ENCODE results near the gene ZNF764. TPM values are rescaled to one million over a fixed set of nuclear protein-coding genes. Genes with fewer than 3 reads are reported as not detected.
A peak's percentile ranks its signal among the peaks of the same experiment; 100 is the strongest.
"Not testable (repeated sequence)": the region's sequence is repeated elsewhere in the genome, so short reads cannot be mapped to it uniquely, and the experiment has no call there.

The ZNF764 gene
- polyA plus RNA-seq, 1 donor: 9.6 TPM

DNA sequence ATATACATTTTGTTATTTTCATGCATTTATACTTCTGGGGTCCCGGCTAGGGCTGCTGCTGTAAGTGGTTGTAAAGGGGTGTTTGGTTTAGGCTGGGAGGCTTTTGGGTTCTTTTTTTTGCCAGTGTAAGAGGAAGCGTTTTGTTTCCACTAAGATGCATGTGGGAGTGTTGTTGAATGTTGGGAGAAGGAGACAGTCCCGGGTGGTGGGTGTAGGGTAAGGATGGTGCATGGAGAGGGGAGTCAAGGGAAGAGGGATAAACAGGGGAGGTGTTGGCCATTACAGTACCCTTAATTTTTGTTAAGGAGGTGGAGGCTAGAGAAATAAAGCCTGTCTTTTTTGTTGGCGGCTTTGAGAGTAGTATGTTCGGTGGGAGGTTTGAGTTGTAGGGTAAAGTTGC lies 15.1 kb downstream of the ZNF764 start:
- DNase-seq: no peak

DNA sequence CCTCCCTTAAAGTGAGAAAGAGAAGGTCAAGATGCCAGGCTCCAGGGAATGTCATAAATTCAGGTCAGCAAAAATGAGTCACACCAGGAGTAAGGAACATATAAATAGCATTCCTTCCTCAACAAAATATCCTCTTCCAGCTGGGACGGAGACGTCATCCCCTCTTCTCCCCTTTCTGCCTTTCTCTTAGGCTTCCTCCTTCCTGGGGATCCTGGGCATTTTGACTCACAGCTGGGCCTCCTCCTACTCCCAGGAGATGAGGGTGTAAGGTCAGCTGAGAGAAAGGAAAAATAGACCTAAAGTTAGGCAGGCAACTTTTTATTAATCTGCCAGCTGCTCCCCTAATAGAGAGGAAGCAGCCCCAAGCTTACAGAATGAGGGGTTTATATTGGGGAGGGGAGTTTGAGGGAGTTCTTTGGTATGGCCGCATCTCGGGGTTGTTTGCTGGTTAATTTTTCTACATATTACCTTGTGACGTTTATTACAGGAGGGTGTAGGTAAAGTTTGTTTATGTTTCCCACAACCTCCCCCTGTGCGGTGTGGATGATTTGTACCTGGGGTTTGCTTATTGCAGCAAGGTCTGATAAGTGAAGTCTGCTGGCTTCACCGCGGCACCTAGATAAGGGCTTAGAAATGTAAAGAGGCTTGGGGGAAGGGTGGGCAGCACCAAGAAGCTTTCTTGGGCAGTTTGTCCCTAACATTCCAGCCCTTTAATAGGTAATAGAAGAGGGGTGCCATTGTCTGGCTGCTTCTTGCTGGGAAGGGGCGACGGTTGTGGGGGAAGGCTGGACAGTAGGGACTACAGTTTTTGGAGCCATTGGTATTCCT lies 16.5 kb downstream of the ZNF764 start:
- no peak for DNase-seq

DNA sequence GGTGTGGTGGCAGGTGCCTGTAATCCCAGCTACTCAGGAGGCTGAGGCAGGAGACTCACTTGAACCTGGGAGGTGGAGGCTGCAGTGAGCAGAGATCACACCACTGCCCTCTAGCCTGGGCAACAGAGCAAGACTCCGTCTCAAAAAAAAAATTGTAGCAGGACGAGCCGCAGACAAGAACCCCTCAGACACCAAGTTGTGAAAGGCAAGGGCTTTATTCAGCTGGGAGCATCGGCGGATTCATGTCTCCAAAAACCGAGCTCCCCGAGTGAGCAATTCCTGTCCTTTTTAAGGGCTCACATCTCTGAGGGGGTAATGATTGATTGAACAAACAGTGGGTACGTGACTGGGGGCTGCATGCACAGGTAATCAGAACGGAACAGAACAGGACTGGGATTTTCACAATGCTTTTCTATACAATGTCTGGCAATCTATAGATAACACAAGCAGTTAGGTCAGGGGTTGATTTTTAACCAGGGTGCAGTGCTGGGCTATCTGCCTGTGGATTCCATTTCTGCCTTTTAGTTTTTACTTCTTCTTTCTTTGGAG lies 17.2 kb downstream of the ZNF764 start:
- DNase-seq: not testable (repeated sequence)

DNA sequence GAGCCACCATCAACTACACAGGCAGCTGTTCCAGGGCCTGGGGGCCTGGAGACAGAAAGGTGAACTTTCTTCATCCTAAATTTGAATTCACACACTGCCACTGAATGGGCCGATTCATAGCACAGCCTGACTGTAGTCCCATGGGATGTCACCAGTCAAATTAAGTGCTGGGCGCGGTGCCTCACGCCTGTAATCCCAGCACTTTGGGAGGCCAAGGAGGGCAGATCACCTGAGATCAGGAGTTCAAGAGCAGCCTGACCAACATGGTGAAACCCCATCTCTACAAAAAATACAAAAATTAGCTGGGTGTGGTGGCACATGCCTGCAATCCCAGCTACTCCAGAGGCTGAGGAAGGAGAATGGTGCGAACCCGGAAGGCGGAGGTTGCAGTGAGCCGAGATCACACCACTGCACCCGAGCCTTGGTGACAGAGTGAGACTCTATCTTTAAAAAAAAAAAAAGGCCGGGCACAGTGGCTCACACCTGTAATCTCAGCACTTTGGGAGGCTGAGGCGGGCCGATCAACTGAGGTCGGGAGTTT lies 18.1 kb downstream of the ZNF764 start:
- DNase-seq: not testable (repeated sequence)

DNA sequence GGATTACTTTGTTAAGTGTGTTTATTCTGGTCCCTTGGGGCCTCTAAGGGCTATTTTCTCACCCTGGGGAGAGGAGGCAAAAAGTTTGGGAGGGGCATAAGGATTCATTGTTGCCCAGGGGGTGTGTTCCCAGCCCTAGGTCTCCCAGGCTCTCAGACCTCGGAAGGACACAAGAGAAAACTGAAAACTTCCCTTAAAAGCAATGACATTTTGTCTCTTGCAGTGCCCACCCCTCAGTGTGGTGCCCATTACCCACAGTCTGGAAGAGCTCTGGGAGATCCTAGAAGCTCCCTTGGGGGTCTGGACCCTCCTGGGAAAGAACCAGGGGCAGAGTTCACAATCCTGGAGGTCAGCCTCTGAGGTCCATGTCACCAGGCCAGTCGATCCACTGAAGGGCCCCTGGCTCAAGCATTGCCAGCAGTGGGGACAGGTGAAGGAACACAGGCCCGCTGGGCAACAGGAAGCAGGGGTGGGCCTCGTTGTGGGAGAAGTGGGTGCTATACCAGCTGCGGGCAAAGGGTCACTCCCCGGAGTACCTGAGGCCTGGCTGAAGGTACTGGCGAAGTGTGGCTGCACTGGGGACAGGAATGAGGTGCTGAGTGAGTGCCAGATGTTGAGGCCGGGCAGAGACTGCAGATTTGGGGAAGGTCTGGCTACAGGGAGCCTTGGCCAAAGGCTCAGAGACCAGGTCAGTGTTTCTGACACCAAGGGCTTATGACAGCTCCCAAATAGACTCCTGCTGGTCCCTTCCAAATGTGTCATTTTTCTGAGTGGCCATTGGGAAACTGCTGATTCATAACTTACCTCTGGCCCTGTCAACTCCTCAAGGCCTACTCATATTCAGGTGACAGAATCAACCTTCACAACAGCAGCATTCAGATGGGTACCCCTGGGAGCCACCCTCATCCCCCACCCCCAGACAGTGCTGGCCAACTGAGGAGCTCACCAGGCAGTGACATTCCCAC lies 18.9 kb downstream of the ZNF764 start:
- no peak for DNase-seq

DNA sequence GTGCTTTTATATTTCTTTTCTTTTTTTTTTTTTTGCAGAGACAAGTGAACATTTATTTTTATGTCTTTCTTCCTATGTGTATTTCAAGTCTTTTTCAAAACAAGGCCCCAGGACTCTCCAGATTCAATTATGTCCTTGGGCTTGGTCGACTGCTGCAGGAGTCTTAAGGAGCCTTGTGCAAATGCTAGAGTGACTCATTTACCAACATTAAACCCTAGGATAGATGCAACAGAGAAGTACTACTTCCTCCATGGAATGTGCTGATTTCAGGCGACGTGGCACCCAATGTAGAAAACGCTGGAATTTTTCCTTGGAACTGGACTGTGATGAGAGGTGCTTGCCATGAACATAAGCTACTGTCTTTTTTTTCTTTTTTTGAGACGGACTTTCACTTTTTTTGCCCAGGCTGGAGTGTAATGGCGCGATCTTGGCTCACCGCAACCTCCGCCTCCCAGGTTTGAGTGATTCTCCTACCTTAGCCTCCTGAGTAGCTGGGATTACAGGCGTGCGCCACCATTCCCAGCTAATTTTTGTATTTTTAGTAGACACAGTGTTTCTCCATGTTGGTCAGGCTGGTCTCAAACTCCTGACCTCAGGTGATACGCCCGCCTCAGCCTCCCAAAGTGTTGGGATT lies 21.7 kb downstream of the ZNF764 start:
- DNase-seq: not testable (repeated sequence)

DNA sequence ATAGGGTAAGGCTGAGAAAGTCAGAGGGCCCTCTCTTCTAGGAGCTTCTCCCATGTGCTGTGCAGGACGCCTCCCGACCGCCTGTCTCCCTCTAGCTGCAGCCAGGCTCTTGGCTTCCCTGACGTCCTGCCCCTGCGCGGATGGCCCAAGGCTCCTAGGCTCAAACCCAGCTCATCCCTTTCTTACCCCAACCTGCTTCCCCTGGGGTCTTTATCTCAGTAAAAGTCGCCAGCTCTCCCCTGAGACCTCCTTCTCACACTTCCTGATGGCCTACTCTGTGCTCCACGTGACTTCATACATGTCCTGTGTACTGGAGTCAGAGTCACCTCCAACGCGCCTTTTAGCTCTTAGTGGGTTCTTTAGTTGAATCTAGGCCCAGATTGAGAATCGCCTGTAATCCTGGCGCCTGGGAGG lies 22.4 kb downstream of the ZNF764 start:
- peak; percentile 76 for DNase-seq

DNA sequence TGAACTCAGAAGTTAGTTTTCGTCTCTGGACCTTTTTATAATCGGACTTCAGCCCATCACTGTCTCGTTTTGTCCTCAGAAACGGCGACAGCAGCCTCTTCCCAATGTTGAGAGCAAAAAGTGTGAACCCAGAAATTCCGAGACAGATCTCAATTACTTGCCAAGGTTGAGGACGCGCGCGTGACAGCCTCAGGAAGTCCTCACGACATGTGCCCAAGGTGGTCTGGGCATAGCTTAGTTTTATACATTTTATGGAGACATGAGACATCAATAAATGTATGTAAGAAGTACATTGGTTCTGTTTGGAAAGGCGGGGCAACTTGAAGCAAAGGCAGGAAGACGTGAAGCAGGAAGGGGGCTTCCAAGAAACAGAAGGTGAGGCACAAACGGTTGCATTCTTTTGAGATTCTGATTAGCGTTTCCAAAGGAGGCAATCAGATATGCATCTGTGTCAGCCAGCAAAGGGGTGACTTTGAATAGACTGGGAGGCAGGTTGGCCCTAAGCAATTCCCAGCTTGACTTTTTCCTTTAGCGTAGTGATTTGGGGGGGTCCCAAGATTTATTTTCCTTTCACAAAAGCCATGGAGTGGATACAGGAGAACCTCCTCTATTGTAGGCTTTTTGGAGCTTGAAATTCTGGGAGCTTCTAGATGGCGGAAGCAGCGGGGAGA lies 22.9 kb downstream of the ZNF764 start:
- DNase-seq: no peak

DNA sequence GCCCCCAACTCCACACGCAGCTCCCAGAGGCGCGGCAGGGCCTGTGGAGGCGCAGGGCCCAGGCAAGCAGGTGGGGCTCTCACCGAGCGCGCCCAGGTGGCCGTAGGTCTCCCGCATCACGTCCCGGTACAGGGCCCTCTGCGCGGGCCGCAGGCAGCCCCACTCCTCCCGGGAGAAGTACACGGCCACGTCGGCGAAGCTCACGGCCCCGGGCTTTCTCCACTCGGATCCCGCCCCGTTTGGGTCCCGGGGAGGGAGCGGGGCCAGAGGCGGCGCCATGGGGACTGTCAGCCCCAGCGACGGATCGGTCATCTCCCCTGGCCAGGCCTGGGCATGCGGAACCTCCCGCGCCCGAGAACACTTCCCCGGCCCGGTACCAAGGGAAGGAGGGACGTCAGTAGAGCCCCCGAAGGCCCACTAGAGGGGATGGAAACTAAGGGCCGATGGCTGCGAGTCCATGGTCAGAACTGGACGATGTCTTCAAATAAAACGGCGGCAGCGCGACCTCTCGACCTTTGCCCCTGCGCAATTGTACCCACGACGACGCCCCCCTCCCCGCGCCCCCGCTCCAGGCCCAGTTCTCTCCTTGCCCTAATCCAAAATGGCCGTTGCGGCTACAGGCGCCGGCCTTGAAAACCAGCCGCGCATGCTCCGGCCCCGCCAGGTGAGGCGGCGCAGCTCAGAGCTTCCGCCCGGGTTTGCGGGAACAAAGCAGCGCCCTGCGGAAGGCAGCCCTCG lies 23.6 kb downstream of the ZNF764 start, which contains the start of gene ZNF747:
Gene ZNF747 (minus strand): TSS at position 491 of the 738 bp plus-strand sequence. CDS start 179 bp downstream, at position 312.
- peak; percentile 95 for DNase-seq

DNA sequence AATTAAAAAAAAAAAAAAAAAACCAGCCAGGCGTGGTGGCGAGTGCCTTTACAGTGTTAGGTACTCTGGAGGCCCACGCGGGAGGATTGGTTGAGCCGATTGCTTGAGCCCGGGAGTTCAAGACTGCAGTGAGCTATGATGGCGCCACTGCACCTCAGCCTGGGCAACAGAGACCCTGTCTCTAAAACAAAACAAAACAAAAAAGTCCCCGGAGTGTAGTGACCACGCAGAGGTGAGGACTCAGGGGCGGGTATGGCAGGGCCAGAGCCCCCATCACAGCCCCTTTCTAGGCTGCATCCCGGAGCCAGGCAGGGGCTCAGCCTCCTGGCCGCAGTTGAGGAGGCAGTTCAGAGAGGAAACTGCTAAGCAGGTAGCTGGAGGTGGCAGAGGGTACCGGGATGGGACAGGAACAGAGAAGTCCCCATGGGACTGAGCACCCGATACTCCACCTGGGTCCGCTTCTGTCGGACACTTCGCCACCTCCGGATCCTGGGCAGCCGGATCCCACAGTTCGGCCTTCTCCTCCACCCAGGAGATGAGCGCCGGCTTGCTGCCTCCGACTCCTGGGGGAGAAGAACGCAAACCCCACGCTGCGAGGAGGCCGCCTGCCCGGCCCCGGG lies 24.3 kb downstream of the ZNF764 start:
- no peak for DNase-seq

DNA sequence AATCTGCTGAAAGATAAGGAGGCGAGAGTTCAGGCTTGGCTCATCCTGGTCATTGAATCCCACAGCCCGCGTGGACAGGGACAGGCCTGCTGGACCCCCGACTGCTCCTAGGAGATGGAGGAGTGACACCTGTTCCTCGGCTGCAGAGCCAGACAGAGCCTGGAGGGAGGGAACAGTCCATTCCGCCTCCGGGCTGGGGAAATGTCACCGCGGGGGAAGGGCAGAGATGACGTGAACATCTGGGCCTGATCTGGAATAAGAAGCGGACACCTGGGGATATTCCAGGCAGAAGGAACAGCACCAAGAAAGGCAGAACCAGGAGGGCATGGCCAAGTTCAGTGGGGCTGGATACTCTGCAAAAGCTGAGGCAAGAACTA lies 25.0 kb downstream of the ZNF764 start:
- DNase-seq: no peak

DNA sequence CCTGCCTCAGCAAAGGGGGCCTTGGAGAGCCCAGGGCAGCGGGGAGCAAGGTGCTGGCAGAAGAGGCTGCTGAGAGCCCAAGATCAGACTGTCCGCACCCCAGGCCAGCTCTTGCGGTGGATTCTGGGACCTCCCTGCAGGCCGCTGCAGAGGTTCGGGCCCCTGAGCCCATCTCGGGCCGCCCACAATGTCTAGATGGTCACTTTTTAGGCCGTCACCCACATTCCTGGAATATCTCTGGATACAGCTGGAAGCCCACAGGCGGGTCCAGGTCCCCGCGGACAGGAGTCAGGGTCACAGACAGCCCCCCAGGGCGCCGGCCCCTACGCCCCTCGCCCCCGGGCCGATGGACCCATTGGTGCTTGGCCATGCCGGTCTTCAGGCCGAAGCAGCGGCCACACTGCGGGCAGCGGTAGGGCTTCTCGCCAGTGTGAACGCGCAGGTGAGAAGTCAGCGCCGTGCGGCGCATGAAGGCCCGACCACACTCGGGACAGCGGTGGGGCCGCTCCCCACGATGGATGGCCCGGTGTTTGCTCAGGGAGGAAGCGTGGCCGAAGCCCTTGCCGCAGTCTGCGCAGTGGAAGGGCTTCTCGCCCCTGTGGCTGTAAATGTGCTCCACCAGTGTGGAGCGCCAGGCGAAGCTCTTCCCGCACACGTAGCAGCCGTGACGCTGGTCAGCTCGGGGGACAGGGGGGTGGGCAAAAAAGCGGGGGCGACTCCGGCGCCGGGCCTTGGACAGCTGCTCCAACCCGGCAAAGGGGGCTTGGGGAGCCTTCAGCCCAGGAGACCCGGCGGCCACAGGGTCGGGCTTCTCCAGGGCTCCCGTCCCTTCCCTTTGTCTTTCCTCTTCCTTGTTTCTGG lies 25.7 kb downstream of the ZNF764 start:
- no peak for DNase-seq

DNA sequence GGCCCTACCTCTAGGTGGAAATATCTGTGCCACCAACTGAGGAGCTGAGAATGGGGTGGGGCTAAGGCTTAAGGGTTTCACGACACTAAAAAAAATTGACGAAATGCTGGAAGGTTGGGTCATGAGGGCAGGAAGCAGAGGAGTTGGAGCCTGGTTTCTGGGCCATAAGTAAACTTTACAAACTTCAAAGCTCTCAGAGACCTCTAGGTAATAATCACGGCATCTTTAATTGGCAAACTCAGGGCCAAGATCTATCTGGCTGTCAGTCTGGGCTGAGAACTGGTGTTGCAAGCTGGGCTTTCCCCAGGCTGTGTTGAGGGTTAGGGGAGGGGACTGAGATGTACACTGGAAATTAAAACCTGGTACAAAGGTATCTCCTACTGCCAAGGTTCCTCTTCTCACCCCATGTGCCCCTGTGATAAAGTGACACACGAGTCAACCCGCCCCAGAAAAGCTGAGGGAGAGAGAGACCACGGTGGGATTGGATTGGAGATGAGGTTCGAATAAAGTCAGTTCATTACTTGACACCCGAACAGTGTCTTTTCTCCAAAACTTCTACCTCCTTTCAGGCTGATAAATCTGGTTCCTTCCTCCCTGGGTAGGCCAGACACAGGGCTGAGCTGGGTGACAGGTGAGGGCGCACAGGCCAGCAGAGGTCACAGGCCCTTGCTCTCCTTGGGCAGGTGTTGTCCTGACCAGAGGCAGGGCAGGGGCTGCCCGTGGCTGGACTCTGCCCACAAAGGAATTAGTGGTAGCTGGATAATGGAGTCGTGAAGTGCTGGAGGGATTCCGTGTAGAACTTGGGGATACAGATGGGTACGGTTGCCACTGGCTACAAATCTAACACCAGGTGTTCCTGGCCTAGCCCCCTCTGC lies 27.8 kb downstream of the ZNF764 start:
- no peak for DNase-seq

DNA sequence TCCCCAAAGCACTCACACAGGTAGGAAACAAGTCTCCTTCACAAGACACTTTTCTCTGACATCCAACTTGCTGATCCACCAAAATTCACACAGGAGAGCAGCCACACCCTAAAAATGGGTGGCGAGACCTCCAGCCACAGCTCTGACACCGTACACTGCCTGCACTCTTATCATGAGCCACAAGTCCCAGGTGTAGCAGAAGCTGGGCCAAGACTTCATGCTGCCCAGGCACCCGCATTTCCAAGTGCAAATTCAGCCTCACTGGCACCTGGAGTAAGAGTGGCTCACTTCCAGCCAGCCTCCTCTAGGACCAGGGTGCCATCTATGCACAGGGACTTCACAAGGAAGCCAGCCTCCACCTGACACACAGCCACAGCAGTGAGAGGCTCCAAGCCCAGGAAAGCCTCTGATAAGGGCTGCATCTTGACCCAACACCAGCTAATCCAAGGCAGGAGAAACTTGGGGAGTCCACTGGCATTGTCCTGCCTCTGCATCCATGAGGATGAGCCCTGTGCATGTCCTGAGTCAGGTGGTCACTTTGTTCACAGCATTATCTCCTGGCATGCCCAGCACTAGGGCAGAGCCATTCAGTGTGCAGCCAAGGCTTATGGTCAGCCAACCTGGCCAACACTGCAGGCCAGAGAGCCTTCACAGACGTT lies 29.2 kb downstream of the ZNF764 start:
- DNase-seq: no peak

DNA sequence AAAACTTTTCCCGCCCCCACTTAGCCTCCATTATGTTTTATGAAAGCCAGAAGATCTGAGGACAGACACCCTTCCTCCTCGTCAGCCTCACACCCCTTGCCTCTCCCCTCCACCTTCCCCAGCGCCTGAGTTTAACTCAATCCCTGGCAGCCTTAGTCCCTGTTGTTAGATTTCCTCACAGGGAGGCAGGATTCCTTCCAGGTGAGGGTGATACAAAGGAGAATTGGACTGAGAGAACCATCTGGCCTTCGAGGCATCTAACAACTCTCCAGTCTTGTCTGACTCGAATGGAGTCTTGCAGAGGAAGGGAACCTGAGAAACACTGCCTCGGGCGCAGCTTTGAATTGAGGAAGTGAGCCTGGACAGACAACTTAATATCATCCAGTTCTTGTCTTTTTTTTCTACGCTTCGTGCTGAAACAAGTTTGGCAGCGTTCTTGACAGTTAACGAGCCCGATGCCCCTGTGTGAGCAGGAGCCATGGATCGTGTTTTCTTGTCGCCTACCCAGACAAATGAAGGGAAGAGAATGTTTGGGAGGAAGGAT lies 30.5 kb downstream of the ZNF764 start:
- DNase-seq: no peak

DNA sequence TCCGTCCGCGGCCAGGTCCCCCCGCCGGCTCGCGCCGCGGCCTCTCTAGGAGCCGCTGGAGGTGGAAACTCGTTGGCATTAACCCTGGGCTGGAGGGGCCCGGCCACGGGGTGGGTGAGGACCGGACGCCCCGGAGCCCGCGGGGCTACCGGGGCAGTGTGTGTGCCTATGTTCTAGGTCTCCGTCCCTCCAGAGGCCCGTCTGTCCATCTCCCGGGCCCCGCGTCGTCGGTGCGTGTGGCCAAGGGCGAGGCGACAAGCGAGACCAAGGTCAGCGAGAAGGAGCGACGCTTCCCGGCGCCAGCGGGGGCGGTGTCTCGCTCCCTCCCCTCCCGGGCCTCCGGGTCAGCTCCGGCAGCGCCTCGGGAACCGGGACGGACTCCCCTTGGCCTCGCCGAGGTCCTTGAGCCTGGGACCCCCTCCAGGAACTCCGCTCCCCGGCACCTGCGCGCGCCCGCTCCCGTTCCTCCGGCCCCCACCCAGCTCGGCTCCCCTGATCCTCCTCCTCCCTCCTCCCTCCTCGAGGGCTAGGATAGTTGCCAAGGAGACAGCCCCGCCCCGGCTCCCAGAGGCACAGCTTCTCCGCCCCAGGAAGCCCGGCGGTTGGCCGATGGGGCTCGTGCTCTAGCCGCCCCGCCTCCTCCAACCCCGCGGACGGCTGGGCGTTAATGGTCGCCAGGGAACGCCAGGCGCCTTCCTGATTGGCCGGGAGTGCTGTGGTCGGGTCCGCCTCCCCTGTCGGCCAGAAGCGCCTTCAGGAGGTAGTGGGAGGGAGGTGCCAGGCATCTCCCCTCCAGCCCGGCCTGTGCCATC lies 31.1 kb downstream of the ZNF764 start:
- peak; percentile 98 for DNase-seq
